Endothelial cell of umbilical vein (primary cell): Measurements from ENCODE around the gene PATE4.

ENCODE experiments used
- CTCF ChIP-seq, 2 donors: IDR thresholded peaks; 1 replicate in 1 of 2; 2 replicates in 1 of 2; pipeline ENCODE4 v1.5.1; 2011; ENCODE audit warnings: low read length in 2 of 2, mild to moderate bottlenecking in 2 of 2, moderate library complexity in 2 of 2, control low read depth in 1 of 2, inconsistent platforms in 1 of 2, low read depth in 1 of 2; ENCODE audit not compliant: insufficient read depth in 1 of 2; ENCODE audit errors: extremely low read depth in 1 of 2
- EZH2 ChIP-seq: IDR thresholded peaks from 2 replicates; pipeline ENCODE4 v1.6.1; 2012; ENCODE audit warnings: borderline replicate concordance, low read depth, mild to moderate bottlenecking, moderate library complexity, low read length, inconsistent platforms; ENCODE audit not compliant: severe bottlenecking
- POLR2A ChIP-seq: IDR thresholded peaks from 2 replicates; pipeline ENCODE4 v1.6.1; 2012; ENCODE audit warnings: low read depth, mild to moderate bottlenecking, control low read depth, low read length

- no peak for TF ChIP-seq POLR2A
- no peak for TF ChIP-seq CTCF (IDR thresholded peaks at IDR 0.05; ENCODE audit: extremely low read depth in 1 of 2, insufficient read depth in 1 of 2, low read depth in 1 of 2, low read length in 2 of 2)
- TF ChIP-seq EZH2: no peak
These were observed 42.3 kb upstream of the PATE4 start for GRCh38 chr11:125790825-125791224.
